ENCODE measurements around the gene ETS2.

Gene ETS2

GRCh38 chr21:38802050-38803026 is 3.4 kb upstream of the ETS2 start:
- peaks cover 15% of the 10 kb centered on the region for H3K4me1 Mint-ChIP-seq (ENCODE audit: low read depth)
- no peak overlapping the region for H3K4me3 Mint-ChIP-seq
- peaks cover 9% of the 10 kb centered on the region for H3K27me3 Mint-ChIP-seq (ENCODE audit: low read depth)
- no peaks in the 10 kb centered on the region for H3K9me3 Mint-ChIP-seq
- H3K27ac Mint-ChIP-seq, result no peak overlapping the region
- H3K36me3 Mint-ChIP-seq (ENCODE audit: low read depth), result no peaks in the 10 kb centered on the region

- Mint-ChIP-seq H3K36me3 (ENCODE audit: low read depth) (peaks cover 5% of the 10 kb centered on the region), H3K27ac (no peak overlapping the region), H3K4me3 (no peak overlapping the region), H3K27me3 (ENCODE audit: low read depth) (peaks cover 8% of the 10 kb centered on the region), H3K4me1 (ENCODE audit: low read depth) (peaks cover 23% of the 10 kb centered on the region), H3K9me3 (no peaks in the 10 kb centered on the region)
These were observed 2.6 kb upstream of the ETS2 start for GRCh38 chr21:38803075-38803660.

DNA sequence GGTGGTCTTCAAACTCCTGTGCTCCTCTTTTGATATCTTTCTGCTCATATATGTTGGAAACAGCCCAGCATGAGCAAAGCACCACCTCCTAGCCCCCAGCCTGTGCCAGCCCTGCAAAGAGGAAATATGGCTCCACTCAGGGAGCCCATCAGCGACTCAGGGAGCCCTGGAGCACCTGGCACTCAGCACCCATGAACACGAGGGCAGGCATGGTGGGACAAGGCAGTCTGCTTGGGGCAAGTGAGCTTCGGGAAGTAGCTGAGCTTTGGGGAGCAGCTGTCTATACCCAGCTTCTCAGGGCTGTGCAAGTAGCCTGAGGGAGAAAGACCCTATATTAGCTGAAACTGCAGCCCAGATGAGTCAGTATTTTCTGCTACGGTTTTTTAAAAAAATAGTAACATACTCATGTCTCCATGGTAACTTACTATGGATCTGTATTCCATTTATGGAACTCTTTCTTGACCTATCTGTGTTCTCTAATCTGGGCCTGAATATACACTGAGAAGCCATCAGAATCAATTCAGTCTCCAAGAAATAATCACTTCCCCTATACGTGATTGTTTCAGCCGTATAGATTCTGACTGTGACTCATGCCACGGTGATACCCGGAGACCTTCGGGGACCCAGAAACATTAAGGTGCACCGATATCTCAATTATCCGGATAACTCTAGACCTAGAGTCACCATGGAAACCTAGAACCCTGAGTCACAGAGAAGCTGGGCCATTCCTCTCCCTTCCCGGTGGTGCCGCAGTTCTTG is 1.5 kb upstream of the ETS2 start:
- peaks cover 29% of the 10 kb centered on the region for H3K4me1 Mint-ChIP-seq (ENCODE audit: low read depth)
- peaks cover 8% of the 10 kb centered on the region for H3K36me3 Mint-ChIP-seq (ENCODE audit: low read depth)
- peak overlapping the region; percentile 90 for H3K4me3 Mint-ChIP-seq
- peaks cover 8% of the 10 kb centered on the region for H3K27me3 Mint-ChIP-seq (ENCODE audit: low read depth)
- no peak overlapping the region for H3K27ac Mint-ChIP-seq
- H3K9me3 Mint-ChIP-seq, result no peaks in the 10 kb centered on the region

DNA sequence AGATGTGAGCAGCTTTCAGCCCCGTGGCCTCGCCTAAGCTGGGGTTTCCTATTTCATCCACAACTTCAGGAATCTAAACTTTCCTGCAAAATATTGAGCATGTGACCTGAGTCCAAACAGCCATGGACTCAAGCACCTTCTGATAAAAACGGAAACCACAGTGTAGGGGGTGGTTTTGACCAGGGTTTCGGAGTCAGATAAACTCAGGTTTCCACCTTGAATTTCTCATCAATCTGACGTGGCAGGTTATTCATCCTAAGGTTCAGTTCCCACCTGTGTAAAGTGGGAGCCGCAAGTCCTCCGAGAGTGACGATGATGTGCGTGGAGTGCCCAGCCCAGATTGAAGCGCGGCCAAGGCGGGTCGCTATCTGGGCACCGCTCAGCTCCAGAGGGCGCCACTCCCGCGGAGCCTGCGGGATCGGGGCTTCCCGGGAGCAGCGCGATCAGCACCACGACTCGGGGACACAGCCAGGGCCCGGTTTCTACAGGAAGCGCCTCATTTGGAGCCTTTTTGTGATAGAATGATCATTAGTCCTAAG is 871 bp upstream of the ETS2 start:
- Mint-ChIP-seq H3K4me1 (ENCODE audit: low read depth) (peaks cover 29% of the 10 kb centered on the region), H3K27me3 (ENCODE audit: low read depth) (peaks cover 8% of the 10 kb centered on the region), H3K9me3 (no peaks in the 10 kb centered on the region), H3K36me3 (ENCODE audit: low read depth) (peaks cover 9% of the 10 kb centered on the region), H3K4me3 (peak overlapping the region; percentile 90), H3K27ac (no peak overlapping the region)

DNA sequence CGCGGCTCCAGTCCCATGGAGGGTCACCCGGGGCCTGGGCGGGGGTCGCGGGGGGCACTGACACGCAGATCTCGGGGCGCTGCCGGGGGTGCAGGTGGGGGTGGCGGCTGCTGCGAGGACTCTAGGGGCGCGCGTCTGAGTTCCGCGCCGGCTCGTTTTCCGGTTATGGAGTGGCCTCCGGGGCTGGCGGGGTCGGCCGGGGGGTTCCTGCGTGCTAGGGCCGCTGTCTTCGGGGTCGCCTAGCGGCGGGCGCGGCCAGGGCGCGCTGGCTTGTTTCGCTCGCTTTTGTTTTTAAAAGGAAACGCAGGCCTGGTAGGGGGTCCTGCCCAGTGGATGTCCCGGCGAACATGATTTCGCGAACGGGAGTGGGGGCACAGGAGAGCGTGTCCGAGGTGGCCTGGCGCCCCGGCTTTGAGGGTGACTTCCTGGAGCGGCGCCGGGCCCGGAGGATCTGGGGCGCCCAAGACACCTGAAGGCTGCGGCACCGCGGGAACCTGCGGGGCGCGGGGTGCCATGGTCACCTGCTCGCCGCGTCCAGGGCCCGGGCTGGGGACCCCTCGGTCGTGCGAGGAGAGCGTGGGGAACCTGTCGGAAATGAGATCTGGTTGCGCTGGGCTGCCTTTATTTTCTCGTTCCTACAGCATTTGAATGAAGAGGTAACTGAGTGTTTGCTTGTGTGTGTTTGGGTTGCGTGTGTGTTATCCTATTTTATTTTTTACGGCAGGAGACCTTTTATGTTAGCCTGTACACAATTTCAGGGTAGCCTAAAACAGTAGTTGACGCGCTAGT is 618 bp downstream of the ETS2 start:
- peaks cover 8% of the 10 kb centered on the region for H3K27me3 Mint-ChIP-seq (ENCODE audit: low read depth)
- peaks cover 19% of the 10 kb centered on the region for H3K36me3 Mint-ChIP-seq (ENCODE audit: low read depth)
- H3K4me3 Mint-ChIP-seq, result peak overlapping the region; percentile 85
- H3K9me3 Mint-ChIP-seq, result no peaks in the 10 kb centered on the region
- H3K27ac Mint-ChIP-seq, result peak overlapping the region; percentile 43
- peaks cover 35% of the 10 kb centered on the region for H3K4me1 Mint-ChIP-seq (ENCODE audit: low read depth)

- Mint-ChIP-seq H3K4me3 (peak overlapping the region; percentile 85), H3K27me3 (ENCODE audit: low read depth) (peaks cover 8% of the 10 kb centered on the region), H3K36me3 (ENCODE audit: low read depth) (peaks cover 24% of the 10 kb centered on the region), H3K27ac (peak overlapping the region; percentile 43), H3K4me1 (ENCODE audit: low read depth) (peaks cover 35% of the 10 kb centered on the region), H3K9me3 (no peaks in the 10 kb centered on the region)
These were observed 1.2 kb downstream of the ETS2 start for GRCh38 chr21:38806942-38807284.

DNA sequence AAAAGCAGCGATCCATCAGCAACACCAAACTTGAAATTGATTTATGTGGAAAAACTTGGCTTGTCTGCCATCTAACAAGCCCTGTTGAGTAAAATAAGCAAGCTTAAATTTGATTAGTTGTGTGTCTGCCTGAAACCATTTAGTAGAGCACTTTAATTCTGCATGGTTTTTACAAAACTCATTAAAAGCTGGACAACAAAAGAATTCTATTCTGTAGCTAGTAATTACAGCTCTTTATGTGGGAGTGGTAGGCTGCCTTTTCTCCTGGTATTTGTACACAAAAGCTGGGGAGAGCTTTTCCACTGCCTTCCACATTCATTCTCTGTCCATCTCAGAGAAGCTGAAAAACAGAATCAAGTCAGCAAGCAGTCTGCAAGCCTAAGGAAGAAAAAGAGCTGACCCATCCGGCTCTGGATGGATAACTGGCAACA is 1.7 kb downstream of the ETS2 start:
- H3K36me3 Mint-ChIP-seq (ENCODE audit: low read depth), result peaks cover 26% of the 10 kb centered on the region
- H3K27me3 Mint-ChIP-seq (ENCODE audit: low read depth), result peaks cover 8% of the 10 kb centered on the region
- no peaks in the 10 kb centered on the region for H3K9me3 Mint-ChIP-seq
- peak overlapping the region; percentile 85 for H3K4me3 Mint-ChIP-seq
- H3K27ac Mint-ChIP-seq, result no peak overlapping the region
- peaks cover 35% of the 10 kb centered on the region for H3K4me1 Mint-ChIP-seq (ENCODE audit: low read depth)

DNA sequence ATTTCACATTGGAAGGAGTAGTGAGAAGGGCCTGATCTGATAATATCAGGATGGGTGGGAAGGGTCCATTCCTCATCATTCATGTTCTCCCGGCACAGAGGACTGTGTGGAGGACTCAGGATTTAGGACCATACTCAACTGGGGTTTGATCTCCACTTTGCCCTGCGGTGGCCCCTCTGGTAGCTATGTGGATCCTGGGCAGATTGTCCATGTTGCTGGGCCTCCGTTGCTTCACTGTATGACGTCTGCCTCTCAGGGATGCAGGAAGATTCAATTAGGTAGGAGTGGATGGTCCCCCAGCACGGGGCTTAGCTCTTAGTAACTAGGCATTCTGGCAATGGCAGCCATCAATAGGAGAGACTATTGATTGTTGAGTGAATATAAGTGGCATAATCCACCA is 2.3 kb downstream of the ETS2 start:
- Mint-ChIP-seq H3K27ac (no peak overlapping the region), H3K4me3 (peak overlapping the region; percentile 85), H3K4me1 (ENCODE audit: low read depth) (peaks cover 35% of the 10 kb centered on the region), H3K36me3 (ENCODE audit: low read depth) (peaks cover 28% of the 10 kb centered on the region), H3K27me3 (ENCODE audit: low read depth) (peaks cover 7% of the 10 kb centered on the region), H3K9me3 (no peaks in the 10 kb centered on the region)

DNA sequence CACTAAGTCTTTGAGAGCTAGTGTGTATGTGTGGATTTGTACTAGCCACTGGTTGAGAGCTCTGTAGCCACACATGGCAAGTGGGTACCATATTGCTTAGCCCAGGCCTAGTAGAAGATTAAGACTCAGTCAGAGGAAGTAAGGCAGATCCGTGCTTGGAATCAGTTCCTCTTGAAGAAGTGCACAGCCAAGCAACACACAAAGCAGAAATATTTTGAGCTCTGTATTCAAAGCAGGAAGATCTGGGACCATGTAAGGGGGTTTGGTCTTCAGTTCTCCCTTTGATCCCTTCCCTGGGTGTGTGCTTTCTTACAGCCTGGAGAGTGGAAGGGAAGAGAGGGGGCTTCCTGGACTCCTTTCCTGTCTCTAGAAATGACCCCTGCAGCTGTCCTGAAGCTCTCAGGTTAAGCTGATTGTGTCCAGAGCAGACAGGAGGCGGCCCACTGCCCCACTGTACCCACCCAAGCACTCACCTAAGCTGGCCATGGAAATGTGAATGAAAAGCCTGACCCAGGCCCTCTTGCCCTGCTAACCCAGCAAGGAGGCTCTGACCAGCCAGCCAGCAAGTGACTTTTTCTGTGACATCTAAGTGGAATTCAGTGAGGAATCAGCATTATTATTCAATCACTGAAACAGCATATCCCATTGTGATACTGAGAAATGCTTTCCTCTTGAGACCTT is 3.6 kb downstream of the ETS2 start:
- Mint-ChIP-seq H3K27me3 (ENCODE audit: low read depth) (no peaks in the 10 kb centered on the region), H3K9me3 (no peaks in the 10 kb centered on the region), H3K4me1 (ENCODE audit: low read depth) (peaks cover 35% of the 10 kb centered on the region), H3K36me3 (ENCODE audit: low read depth) (peaks cover 37% of the 10 kb centered on the region), H3K4me3 (no peak overlapping the region), H3K27ac (no peak overlapping the region)

GRCh38 chr21:38810034-38810825 is 4.5 kb downstream of the ETS2 start:
- H3K4me1 Mint-ChIP-seq (ENCODE audit: low read depth), result peaks cover 28% of the 10 kb centered on the region
- H3K36me3 Mint-ChIP-seq (ENCODE audit: low read depth), result peaks cover 45% of the 10 kb centered on the region
- H3K27me3 Mint-ChIP-seq (ENCODE audit: low read depth), result no peaks in the 10 kb centered on the region
- H3K4me3 Mint-ChIP-seq, result no peak overlapping the region
- no peak overlapping the region for H3K27ac Mint-ChIP-seq
- no peaks in the 10 kb centered on the region for H3K9me3 Mint-ChIP-seq

DNA sequence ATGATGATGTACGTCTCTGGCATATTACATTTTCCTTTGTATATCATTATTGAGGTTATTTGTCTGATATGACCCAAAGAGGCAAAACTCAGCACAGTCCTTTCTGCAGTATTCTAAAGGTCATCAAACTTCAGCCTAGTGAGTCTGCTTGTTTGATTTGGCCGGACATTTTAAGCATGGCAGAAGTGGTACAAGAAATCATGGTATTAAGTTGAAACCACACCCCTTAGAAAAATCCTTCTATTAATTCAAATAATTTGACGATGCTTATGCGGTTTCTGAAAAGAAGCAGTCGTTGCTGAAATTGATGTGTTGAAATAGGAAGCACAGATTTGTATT is 5.1 kb downstream of the ETS2 start:
- Mint-ChIP-seq H3K4me3 (no peak overlapping the region), H3K9me3 (no peaks in the 10 kb centered on the region), H3K27ac (no peak overlapping the region), H3K36me3 (ENCODE audit: low read depth) (peaks cover 48% of the 10 kb centered on the region), H3K27me3 (ENCODE audit: low read depth) (no peaks in the 10 kb centered on the region), H3K4me1 (ENCODE audit: low read depth) (peaks cover 28% of the 10 kb centered on the region)

GRCh38 chr21:38811257-38811656 is 5.5 kb downstream of the ETS2 start:
- Mint-ChIP-seq H3K4me1 (ENCODE audit: low read depth) (peaks cover 28% of the 10 kb centered on the region), H3K36me3 (ENCODE audit: low read depth) (peaks cover 49% of the 10 kb centered on the region), H3K4me3 (no peak overlapping the region), H3K9me3 (no peaks in the 10 kb centered on the region), H3K27ac (no peak overlapping the region), H3K27me3 (ENCODE audit: low read depth) (no peaks in the 10 kb centered on the region)

DNA sequence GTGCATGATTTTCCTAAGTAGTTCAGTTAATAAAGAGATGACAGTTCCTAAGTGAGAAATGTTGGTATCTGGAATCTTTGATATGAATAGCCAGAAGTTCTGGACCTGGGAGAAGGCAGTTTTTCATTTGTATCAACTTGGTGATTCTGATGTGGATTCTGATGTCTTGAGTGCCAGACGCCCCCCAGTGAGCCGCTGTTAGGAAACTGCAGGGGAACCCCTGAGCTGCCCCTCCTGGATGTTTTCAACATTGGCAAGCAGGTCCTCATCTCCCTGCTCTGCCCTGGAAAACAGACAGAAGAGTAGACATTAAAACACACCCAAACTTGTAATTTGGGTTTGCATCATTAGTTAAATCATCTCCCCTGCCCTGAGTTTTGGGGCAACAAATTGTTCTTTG is 7.4 kb downstream of the ETS2 start:
- H3K4me1 Mint-ChIP-seq (ENCODE audit: low read depth), result peaks cover 14% of the 10 kb centered on the region
- H3K9me3 Mint-ChIP-seq, result no peaks in the 10 kb centered on the region
- H3K4me3 Mint-ChIP-seq, result no peak overlapping the region
- H3K36me3 Mint-ChIP-seq (ENCODE audit: low read depth), result peaks cover 61% of the 10 kb centered on the region
- H3K27ac Mint-ChIP-seq, result no peak overlapping the region
- no peaks in the 10 kb centered on the region for H3K27me3 Mint-ChIP-seq (ENCODE audit: low read depth)

Data from T-helper 1 cell treated with Interleukin-12 subunit alpha and Interleukin-12 subunit beta and Interleukin-4 antibody, amounts not matched to agents 30 μg/mL and 1 μg/mL, for 36 hours (primary cell).